Epithelial cell of esophagus (primary cell): ENCODE measurements around the gene RHEB.

Source experiments
- DNase-seq: peaks from one replicate; pipeline ENCODE4 v3.0.0; 2010; ENCODE audit warnings: low read depth
- H3K4me3 ChIP-seq: 2 replicates; pipeline ENCODE4 v1.5.1; 2011; ENCODE audit warnings: mild to moderate bottlenecking, low read length, control low read depth
- CTCF ChIP-seq: IDR thresholded peaks from 2 replicates; pipeline ENCODE4 v1.5.1; 2011; ENCODE audit warnings: low read depth, mild to moderate bottlenecking, low read length, control low read depth, inconsistent platforms; ENCODE audit not compliant: insufficient read depth; ENCODE audit errors: missing control alignments

RHEB gene

GRCh38 chr7:151424799-151425198 lies 94.9 kb downstream of the RHEB start:
- no peak overlapping the region for H3K4me3 ChIP-seq
- TF ChIP-seq CTCF: no peak
- DNase-seq: no peak

- no peak overlapping the region for H3K4me3 ChIP-seq
- no peak for TF ChIP-seq CTCF
- no peak for DNase-seq
Observed at GRCh38 chr7:151423936-151424335, 95.8 kb downstream of the RHEB start.

- TF ChIP-seq CTCF: no peak
- no peak overlapping the region for H3K4me3 ChIP-seq
- no peak for DNase-seq
Observed at GRCh38 chr7:151423226-151423625, 96.5 kb downstream of the RHEB start.

GRCh38 chr7:151422212-151422611 lies 97.5 kb downstream of the RHEB start:
- no peak for TF ChIP-seq CTCF
- DNase-seq: no peak
- H3K4me3 ChIP-seq: no peak overlapping the region

- DNase-seq: no peak
- no peak for TF ChIP-seq CTCF
Observed at GRCh38 chr7:151420144-151420543, 99.6 kb downstream of the RHEB start.

GRCh38 chr7:151416941-151417315 lies 102.8 kb downstream of the RHEB start:
- no peak for DNase-seq
- no peak overlapping the region for H3K4me3 ChIP-seq

More at GRCh38 chr7:151420144-151420543, 99.6 kb downstream of the RHEB start:
- no peak overlapping the region for H3K4me3 ChIP-seq

More at GRCh38 chr7:151416941-151417315, 102.8 kb downstream of the RHEB start:
- TF ChIP-seq CTCF: no peak
